Stimulated activated CD8-positive, alpha-beta memory T cell treated with anti-CD3 and anti-CD28 coated beads, Interleukin-15, amount 100 ng/mL, for 24 hours (primary cell): ENCODE measurements around the gene THADA.

Experiments used
- DNase-seq: peaks from one replicate; pipeline ENCODE4 v3.0.0-alpha.2; 2020; ENCODE audit warnings: low read depth

THADA gene

GRCh38 chr2:43240766-43241150 lies 355.1 kb downstream of the THADA start:
- no peak for DNase-seq

- DNase-seq, result no peak
Observed at GRCh38 chr2:43239981-43240765, 355.7 kb downstream of the THADA start.

GRCh38 chr2:43238813-43239212 lies 357.0 kb downstream of the THADA start:
- DNase-seq, result no peak

- no peak for DNase-seq
Observed at GRCh38 chr2:43238176-43238575, 357.7 kb downstream of the THADA start.

GRCh38 chr2:43233218-43234212 lies 362.3 kb downstream of the THADA start:
- DNase-seq, result no peak

- no peak for DNase-seq
Observed at GRCh38 chr2:43230951-43231827, 364.6 kb downstream of the THADA start.

- DNase-seq, result no peak
Observed at GRCh38 chr2:43230351-43230885, 365.4 kb downstream of the THADA start.

GRCh38 chr2:43228756-43229659 lies 366.8 kb downstream of the THADA start:
- DNase-seq, result no peak

- DNase-seq, result no peak
Observed at GRCh38 chr2:43228321-43228751, 367.5 kb downstream of the THADA start.

GRCh38 chr2:43227830-43228281 lies 368.0 kb downstream of the THADA start:
- no peak for DNase-seq

- DNase-seq, result peak; percentile 45
Observed at GRCh38 chr2:43226955-43227829, 368.6 kb downstream of the THADA start.

- peak; percentile 89 for DNase-seq
Observed at GRCh38 chr2:43226558-43226954, 369.3 kb downstream of the THADA start, which contains the start of gene ZFP36L2. TSS of gene ZFP36L2 (minus strand) at chr2:43226606. CDS start at chr2:43226315, 291 bp downstream.

GRCh38 chr2:43225788-43226557 lies 369.9 kb downstream of the THADA start:
- peak; percentile 46 for DNase-seq

GRCh38 chr2:43225093-43225787 lies 370.6 kb downstream of the THADA start:
- peak; percentile 25 for DNase-seq

- DNase-seq, result peak; percentile 20
Observed at GRCh38 chr2:43224571-43225092, 371.2 kb downstream of the THADA start.

- DNase-seq, result no peak
Observed at GRCh38 chr2:43224131-43224570, 371.7 kb downstream of the THADA start.

- no peak for DNase-seq
Observed at GRCh38 chr2:43223521-43224001, 372.3 kb downstream of the THADA start.
